Neuron (in vitro differentiated cells): ENCODE results near the gene DAZAP2.

ENCODE experiments used
- H2AFZ ChIP-seq: one replicate; pipeline ENCODE4 v1.6.1; 2013; ENCODE audit warnings: low read depth, mild to moderate bottlenecking, inconsistent platforms, low read length, moderate library complexity
- H3K27me3 ChIP-seq: one replicate; pipeline ENCODE4 v1.6.1; 2013; ENCODE audit warnings: low read length; ENCODE audit not compliant: insufficient read depth
- H3K36me3 ChIP-seq: one replicate; pipeline ENCODE4 v1.6.1; 2013; ENCODE audit warnings: low read length; ENCODE audit not compliant: insufficient read depth
- H3K4me1 ChIP-seq: one replicate; pipeline ENCODE4 v1.6.1; 2013; ENCODE audit warnings: low read length; ENCODE audit not compliant: insufficient read depth
- H3K4me3 ChIP-seq: 2 replicates; pipeline ENCODE4 v1.5.1; 2013; ENCODE audit warnings: mild to moderate bottlenecking, low read length, moderate library complexity
- H3K9me3 ChIP-seq: one replicate; pipeline ENCODE4 v1.6.1; 2013; ENCODE audit warnings: low read length

DAZAP2 gene

DNA sequence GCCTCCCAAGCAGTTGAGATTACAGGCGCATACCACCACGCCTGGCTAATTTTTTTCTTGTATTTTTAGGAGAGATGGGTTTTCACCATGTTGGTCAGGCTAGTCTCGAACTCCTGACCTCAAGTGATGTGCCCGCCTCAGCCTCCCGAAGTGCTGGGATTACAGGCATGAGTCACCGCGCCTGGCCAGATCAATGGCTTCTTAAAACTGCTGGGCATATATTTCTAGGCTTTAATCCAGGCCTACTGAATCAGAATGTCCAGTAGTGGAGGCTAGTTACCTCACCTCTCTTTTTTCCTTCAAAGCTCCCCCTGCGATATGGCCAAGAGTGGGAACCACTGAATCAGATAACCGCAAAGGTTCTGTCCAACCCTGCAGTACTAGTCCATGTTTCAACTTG, 37.8 kb upstream of the DAZAP2 start:
- Histone ChIP-seq H3K4me1 (peaks cover 5% of the 10 kb centered on the region), H3K27me3 (no peaks in the 10 kb centered on the region), H2AFZ (no peak overlapping the region), H3K4me3 (no peak overlapping the region), H3K9me3 (peaks cover 4% of the 10 kb centered on the region), H3K36me3 (peaks cover 9% of the 10 kb centered on the region)

GRCh38 chr12:51202718-51203117, 35.9 kb upstream of the DAZAP2 start:
- Histone ChIP-seq H3K4me1 (peaks cover 5% of the 10 kb centered on the region), H3K4me3 (no peak overlapping the region), H2AFZ (no peak overlapping the region), H3K36me3 (peaks cover 11% of the 10 kb centered on the region), H3K27me3 (no peaks in the 10 kb centered on the region), H3K9me3 (no peaks in the 10 kb centered on the region)

GRCh38 chr12:51205350-51205749, 33.3 kb upstream of the DAZAP2 start:
- no peak overlapping the region for H2AFZ ChIP-seq
- H3K9me3 ChIP-seq: no peaks in the 10 kb centered on the region
- peaks cover 13% of the 10 kb centered on the region for H3K36me3 ChIP-seq
- H3K4me1 ChIP-seq: no peaks in the 10 kb centered on the region
- no peaks in the 10 kb centered on the region for H3K27me3 ChIP-seq
- H3K4me3 ChIP-seq: no peak overlapping the region

DNA sequence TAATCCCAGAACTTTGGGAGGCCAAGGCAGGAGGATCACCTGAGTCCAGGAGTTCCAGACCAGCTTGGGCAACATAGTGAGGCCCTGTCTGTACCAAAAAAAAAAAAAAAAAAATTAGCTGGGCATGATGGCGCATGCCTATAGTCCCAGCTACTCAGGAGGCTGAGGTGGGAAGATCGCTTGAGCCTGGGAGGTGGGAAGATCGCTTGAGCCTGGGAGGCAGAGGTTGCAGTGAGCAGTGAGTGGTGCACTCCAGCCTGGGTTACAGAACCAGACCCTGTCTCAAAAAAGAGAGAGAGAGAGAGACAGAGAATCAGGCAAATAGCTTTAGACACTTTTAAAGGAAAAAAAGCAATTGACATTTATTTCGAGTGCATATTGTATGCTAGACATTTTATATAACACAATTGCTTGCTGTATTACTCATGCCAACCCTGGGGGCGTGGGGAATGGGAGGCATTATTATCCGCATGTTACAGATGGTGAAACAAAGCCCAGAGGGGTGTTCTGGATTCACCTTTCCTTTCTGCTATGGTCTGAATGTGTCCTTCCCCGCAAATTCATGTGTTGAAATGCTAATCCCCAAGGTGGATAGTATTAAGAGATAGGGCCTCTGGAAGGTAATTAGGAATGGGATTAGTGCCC, 30.5 kb upstream of the DAZAP2 start:
- H3K27me3 ChIP-seq: no peaks in the 10 kb centered on the region
- no peak overlapping the region for H3K4me3 ChIP-seq
- H3K9me3 ChIP-seq: no peaks in the 10 kb centered on the region
- no peak overlapping the region for H2AFZ ChIP-seq
- H3K36me3 ChIP-seq: peaks cover 10% of the 10 kb centered on the region
- no peaks in the 10 kb centered on the region for H3K4me1 ChIP-seq

- no peak overlapping the region for H2AFZ ChIP-seq
- no peaks in the 10 kb centered on the region for H3K9me3 ChIP-seq
- peaks cover 9% of the 10 kb centered on the region for H3K36me3 ChIP-seq
- H3K4me1 ChIP-seq: no peaks in the 10 kb centered on the region
- no peaks in the 10 kb centered on the region for H3K27me3 ChIP-seq
- no peak overlapping the region for H3K4me3 ChIP-seq
Observed at GRCh38 chr12:51209259-51209658, 29.4 kb upstream of the DAZAP2 start.

DNA sequence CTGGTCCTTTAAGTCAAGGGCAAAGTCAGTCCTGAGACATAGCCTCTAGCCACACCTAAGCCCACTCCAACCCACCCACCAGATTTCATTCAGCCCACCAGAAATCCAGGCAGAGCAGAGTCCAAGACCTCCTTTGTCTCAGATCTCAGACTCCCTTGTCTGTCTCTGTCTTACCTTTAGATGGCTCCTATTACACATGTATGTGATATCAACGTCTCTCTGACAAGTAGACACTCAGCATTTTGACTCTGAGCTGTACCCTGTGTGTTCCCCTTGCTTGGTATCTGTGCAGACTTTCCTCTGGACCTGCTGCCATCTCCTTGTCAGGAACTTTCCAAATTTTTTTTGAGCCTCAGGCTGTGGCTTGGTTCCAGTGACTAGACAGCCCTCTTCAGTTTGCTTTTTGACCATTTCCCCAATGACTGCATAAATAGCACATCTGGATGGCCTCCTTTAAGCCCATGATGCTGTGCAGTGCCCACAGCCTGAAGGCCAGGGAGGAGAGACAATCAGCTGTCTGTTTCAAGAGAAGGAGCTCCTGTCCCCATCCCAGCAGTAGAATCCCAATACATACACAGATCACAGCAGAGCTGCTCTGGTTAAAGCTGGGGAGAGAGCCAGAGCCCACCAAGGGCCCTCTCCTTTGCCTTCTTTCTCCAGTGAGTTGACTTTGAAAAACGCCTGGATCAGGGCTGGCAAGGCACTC, 27.8 kb upstream of the DAZAP2 start:
- H3K9me3 ChIP-seq: no peaks in the 10 kb centered on the region
- H3K4me1 ChIP-seq: no peaks in the 10 kb centered on the region
- H3K4me3 ChIP-seq: no peak overlapping the region
- H2AFZ ChIP-seq: no peak overlapping the region
- H3K27me3 ChIP-seq: no peaks in the 10 kb centered on the region
- H3K36me3 ChIP-seq: peaks cover 10% of the 10 kb centered on the region

- Histone ChIP-seq H3K4me1 (peaks cover 17% of the 10 kb centered on the region), H3K36me3 (peaks cover 3% of the 10 kb centered on the region), H2AFZ (no peak overlapping the region), H3K9me3 (no peaks in the 10 kb centered on the region), H3K4me3 (no peak overlapping the region), H3K27me3 (no peaks in the 10 kb centered on the region)
Observed at GRCh38 chr12:51214895-51215294, 23.7 kb upstream of the DAZAP2 start.

DNA sequence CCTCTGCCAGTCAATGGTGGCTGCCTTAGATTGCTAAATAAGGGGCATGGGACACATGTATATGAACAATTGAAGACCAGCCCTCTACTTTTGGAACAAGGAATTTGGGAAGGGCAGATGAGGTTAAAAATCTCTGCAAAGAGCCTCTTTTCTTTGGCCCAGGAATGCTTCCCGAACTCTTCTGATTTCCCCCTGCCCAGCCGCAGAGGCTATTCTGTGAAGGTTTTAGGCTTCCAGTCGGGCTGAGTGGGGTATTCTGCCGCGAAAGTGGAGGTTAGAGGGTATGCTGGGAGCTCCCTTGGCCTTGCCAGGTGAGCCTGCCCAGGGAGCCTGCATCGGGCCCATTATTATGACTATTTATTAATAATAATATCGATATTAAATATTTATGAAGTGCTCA, 22.0 kb upstream of the DAZAP2 start:
- Histone ChIP-seq H3K4me1 (peaks cover 17% of the 10 kb centered on the region), H3K9me3 (no peaks in the 10 kb centered on the region), H3K4me3 (peak overlapping the region; percentile 73), H3K27me3 (no peaks in the 10 kb centered on the region), H2AFZ (peak overlapping the region; percentile 76), H3K36me3 (peaks cover 3% of the 10 kb centered on the region)

DNA sequence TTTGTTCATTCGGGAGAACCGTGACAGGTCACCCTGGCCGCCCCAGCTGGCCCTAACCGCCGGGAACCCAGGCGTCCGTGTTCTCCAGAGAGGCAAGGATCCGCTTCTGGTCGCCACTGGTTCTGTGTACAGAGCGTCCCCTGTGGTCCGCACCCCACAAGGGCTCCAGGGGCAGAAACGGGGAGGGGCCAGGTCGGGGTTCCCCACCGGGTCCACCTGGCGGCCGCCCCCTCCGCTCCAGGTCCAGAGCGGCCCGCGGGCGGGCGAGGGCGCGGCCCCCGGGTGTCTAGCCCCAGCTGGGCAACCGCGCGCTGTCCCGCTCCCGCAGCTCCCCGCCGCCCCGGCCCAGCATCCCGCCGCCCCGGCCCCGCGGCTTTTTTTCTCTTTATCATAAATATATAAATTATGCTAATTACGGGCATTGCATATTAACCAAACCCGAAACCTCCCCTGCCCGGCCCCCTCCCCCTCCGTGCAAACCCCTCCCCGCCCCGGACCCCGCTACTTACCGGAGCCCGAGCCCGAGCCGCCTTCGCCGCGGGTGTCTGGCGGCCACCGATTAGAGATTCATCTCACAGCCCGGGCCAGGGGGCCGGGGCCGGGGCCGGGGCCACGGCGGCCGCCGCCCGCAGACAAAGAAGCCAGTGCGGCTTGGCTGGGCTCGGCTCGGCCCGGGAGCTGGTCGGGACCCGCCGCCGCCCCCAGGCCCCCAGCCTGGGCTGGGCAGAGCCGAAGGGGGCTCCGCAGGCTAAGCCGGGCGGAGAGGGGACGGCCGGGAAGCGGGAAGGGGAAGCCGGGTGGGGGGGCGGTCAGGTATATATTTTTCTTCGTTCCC, 21.3 kb upstream of the DAZAP2 start:
- peaks cover 17% of the 10 kb centered on the region for H3K4me1 ChIP-seq
- H3K27me3 ChIP-seq: no peaks in the 10 kb centered on the region
- H3K9me3 ChIP-seq: no peaks in the 10 kb centered on the region
- peaks cover 3% of the 10 kb centered on the region for H3K36me3 ChIP-seq
- H3K4me3 ChIP-seq: peak overlapping the region; percentile 73
- peak overlapping the region; percentile 77 for H2AFZ ChIP-seq

DNA sequence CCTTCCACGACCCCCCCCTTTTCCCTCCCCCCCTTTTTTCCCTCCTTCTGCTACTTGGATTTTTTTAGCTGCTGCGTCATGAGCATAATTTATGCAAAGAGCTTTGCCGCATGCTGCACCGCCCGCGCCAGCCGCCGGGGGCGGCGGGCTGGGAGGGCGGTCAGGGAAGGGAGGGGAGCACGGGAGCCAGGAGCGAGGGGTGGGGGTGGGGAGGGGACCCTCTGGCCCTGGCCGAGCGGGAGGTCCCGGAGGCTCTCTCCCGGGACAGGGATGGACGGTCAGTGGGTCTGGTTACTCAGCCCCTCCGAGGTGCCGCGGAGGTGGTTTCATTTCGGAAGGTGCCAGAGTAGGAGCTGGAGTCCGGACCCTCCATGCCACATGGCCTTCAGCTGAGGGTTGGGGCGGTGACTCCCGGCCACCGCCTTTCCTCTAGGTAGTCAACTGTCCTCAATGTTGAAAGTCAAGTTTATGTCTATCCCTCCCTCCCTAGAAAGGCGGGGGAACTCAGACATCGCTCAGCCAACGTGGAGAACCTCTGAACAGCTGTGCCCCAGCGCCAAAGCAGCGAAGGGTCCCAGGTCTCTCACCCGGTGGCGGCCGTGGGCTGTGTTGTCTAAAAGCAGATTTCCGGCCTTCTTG, 20.5 kb upstream of the DAZAP2 start, which contains the start of gene POU6F1:
POU6F1 (minus strand) TSS at position 95 of the 639 bp plus-strand sequence. CDS start 11,226 bp downstream, outside the sequence.
- H3K4me3 ChIP-seq: peak within 1 kb of the TSS; percentile 73
- H3K36me3 ChIP-seq: peaks cover 3% of the 10 kb centered on the region
- no peaks in the 10 kb centered on the region for H3K9me3 ChIP-seq
- H2AFZ ChIP-seq: peak within 1 kb of the TSS; percentile 77
- H3K27me3 ChIP-seq: no peaks in the 10 kb centered on the region
- H3K4me1 ChIP-seq: peaks cover 17% of the 10 kb centered on the region

GRCh38 chr12:51218607-51219161, 19.9 kb upstream of the DAZAP2 start:
- Histone ChIP-seq H3K27me3 (no peaks in the 10 kb centered on the region), H2AFZ (peak overlapping the region; percentile 77), H3K36me3 (peaks cover 3% of the 10 kb centered on the region), H3K4me1 (peaks cover 17% of the 10 kb centered on the region), H3K9me3 (no peaks in the 10 kb centered on the region), H3K4me3 (peak overlapping the region; percentile 73)

- H3K4me1 ChIP-seq: peaks cover 17% of the 10 kb centered on the region
- H3K9me3 ChIP-seq: no peaks in the 10 kb centered on the region
- peaks cover under 1% of the 10 kb centered on the region for H3K36me3 ChIP-seq
- H3K27me3 ChIP-seq: no peaks in the 10 kb centered on the region
- peak overlapping the region; percentile 73 for H3K4me3 ChIP-seq
- H2AFZ ChIP-seq: no peak overlapping the region
Observed at GRCh38 chr12:51219322-51219721, 19.3 kb upstream of the DAZAP2 start.
